G401.6 (cell line): ENCODE measurements around the gene KSR2.
"Not testable (repeated sequence)": the region's sequence is repeated elsewhere in the genome, so short reads cannot be mapped to it uniquely, and the experiment has no call there.

Experiments used
- FAIRE-seq: peaks from 2 replicates; lab custom pipeline; 2012; peaks lifted over from hg19 to GRCh38; lab: Jason Lieb, UNC

The KSR2 gene

DNA sequence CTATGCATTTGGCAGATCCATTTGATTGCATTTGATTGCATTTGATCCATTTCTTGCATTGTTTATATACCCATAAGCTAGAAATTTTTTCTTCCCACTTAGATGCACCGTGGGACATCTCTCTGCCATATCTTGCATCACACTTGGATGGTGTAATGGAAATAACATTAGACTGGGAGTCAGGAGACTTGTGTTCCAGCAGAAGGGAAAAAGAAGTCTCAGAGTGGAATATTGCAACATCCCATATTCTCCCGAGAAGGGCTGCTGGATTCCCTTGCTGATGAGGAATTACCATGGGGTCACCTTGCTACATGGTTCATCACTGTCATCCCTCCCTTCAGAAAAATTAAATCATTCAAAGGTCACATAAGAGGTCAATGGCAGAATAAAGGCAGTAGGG lies 78.1 kb downstream of the KSR2 start:
- no peak for FAIRE-seq

DNA sequence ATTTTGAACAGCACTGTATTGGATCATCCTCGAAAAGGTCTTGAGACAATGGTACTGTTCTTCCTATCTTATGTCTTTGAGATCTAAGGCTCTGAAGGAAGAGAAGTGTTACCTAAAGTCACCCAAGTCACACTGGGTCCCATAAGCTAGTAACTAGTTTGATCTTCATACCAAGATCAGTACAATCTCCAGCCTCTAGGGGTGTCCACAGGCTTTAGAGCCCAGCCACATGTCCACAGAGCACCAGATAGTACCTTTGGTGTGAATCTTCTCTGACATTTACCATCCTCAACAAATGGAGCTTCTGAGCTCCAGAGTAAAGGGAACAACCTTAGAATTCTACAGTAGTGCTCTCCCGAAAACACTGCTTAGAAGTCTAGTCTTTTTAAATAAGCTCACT lies 78.7 kb downstream of the KSR2 start:
- FAIRE-seq: no peak

DNA sequence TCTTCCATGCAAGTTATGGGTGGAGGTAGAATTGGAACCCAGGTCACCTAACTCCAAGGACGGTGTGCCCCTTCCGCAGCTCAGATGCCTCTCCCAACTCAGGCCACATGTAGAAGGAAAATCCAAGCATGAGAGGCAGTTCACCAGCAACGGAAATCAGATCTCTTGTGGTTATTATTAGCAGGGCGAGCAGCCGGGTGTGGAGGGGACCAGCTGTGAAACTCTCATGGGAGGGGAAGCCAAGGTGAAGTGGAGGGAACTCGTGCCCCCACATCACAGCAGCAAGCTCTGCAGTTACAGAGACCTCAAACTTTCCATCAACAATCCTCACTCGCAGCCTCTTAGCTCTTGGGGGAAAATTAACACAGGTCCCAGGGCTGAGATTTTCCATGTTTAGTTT lies 79.7 kb downstream of the KSR2 start:
- no peak for FAIRE-seq

DNA sequence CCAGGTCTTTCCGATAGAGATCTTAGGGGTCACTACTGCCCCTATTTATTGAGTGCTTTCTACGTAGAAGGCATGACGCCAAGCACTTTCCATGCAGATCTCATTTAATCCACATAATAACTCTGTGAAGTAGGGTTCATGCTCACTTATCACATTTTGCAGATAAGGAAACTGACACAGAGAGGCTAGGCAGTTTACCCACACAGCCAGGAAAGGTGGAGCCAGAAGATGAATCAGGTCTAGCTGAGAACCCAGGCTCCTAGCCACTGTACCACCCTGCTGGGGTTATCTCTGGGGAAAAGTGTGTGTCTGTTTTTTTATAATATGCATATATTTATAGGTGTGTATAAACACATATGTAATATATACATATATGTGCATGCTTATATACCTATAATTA lies 83.6 kb downstream of the KSR2 start:
- FAIRE-seq: no peak

DNA sequence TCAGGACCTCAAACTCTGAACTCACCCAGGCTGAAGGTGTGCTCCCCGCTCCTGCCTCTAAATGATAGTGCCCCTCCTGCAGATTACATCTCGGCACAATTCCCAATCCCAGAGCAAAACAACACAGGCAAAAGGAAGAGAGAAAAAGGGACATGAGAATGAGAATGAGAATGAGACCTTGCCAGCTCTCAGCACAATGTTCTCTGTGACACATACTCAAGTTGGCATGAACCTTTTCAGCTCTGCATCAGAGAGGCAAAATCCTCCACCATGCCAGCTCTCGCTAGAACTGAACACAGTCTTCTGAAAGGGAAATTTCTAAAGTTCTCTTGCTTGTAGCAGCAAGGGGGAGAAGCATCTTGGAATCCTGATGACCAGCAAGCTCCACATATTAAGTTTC lies 84.6 kb downstream of the KSR2 start:
- no peak for FAIRE-seq

DNA sequence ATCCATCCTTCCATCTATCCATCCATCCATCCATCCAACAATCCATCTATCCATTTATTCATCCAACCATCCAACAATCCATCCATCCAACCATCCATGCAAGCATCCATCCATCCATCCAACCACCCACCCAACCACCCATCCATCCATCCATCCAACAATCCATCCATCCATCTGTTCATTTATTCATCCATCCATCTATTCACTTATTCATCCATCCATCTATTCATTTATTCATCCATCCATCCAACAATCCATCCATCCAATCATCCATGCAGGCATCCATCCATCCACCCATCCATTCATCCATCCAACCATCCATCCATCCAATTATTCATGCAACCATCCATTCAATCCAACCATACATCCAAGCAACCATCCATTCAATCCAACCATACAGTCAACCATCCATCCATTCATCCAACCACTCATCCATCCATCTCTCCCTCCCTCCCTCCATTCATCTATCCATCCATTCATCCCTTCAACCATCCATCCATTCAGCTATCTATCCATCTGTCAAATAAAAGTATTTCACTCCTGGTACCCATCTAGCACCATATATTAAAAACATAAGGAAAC lies 86.1 kb downstream of the KSR2 start:
- FAIRE-seq: no peak

DNA sequence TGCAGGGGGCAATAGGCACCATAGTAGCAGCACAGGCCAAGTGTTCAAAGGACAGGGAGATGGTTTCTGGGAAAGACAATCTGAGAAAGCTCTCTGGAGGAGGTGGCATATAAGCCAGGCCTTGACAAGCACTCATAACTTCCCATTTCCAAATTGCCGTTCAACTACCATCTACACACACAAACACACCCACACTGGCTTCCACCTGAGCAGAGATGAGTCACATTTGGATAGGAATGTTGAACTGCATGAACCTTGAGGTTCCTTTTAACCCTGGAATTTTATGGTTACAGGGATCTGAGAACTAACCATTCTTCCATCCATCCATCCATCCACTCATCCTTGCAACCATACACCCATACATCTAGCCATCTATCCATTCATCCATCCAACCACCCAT lies 86.6 kb downstream of the KSR2 start:
- FAIRE-seq: no peak

DNA sequence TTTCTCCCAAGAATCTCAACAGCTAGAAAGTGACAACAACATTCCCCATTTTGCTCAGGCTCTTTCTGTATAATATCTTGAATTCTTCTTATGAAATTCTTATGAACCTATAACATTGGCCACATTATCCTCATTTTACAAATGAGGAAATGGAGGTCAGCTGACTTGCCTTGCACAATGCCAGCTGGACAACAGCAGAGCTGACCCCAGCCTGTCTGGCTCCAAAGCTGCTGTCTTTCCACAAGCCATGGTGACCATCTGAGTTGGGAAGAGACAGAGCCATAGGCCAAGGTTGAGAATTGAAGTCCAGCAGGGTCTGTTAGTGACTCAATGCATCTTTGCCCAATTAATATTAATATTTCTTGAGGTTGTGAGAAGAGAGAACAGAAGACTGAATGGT lies 87.3 kb downstream of the KSR2 start:
- FAIRE-seq: no peak

DNA sequence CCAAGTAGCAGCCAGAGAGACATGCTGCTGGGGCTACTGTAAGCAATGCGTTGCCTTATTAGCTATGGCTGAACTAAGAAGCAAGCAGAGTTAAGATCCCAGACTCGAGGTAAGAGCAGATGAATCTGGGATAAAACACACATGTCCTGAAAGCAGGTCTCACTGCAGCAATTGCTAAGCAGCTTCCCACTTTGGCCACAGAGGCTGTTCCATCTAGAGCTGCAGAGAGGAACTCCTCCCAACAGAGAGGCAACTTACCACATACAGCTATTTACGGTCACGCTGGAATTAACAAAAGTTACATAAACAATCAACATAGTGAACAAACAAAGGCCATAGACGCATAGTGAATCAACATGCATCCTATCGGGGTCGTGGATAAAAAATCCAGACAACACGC lies 90.2 kb downstream of the KSR2 start:
- FAIRE-seq: no peak

DNA sequence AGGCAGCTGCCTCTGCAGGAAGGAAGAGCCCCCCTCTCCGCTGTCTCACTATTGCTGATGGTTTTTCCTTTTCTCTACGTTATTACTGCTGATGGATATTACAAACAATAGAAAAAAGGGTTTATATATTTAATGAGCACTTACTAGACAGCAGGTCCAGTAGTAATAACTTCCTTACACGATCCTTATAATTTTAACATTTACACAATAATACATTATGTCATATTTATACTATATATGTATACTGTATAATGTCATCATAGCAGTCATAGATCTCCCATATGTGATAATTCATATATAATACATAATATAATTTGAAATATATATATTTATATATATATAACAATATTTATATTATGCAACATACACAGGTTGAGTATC lies 92.4 kb downstream of the KSR2 start:
- no peak for FAIRE-seq

DNA sequence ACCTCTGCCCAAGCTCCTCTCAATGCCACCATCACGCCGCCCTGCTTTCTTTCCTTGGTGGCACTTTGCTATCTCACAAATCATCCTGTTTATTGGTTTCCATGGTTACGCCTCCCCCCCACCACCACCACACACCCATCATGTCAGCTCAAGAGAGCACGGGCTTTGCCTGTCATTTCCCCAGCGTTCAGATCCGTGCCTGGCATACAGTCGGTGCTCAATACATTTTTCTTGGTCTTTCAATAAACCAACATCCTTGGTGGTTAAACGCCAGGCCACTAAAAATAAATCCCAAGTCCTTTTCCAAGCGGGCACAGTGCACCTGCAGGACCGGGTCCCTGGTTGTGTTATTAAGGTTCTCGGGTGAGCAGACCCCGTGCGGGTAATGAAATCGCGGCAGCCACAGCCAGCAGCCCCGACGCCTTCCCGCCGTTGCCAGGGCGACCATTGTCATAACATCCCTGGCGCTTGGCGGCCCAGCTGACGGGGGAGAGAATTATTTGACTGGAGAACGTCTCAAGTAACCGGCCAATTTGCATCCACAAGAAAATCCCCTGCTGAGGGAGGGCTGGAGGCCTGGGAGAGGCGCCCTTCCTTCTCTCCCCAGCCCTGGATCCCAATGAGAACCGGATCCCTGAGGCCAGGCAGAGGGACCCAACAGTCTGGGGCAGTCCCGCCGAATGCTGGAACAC lies 92.9 kb downstream of the KSR2 start:
- no peak for FAIRE-seq

DNA sequence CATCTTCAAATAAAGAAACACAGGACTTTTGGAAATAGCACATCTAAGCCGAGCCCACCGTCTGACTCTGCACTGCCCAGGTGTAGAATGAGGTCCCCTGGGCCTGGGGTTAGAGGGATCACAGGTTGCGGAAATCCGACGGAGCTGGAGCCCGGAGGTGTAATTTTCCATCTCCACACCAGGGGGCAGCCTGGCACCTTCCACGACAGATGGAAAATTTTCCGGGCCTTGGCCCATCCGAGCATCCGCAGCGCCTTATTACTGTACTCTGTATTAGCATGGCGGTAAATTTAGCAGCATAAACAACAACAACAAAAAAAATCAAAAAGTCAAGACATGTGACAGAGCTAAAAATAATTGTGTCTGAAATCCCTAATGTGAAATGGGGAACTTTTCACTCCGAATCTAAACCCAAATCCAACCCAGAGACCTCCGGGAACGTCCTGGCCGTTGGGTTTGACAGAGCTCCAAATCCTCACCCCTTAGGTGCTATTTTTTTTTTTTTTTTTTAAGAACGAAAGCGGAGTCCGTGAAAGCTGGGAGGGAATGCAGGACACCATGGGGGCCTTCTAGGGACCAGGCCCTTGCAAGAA lies 93.9 kb downstream of the KSR2 start:
- peak; percentile 87 for FAIRE-seq

DNA sequence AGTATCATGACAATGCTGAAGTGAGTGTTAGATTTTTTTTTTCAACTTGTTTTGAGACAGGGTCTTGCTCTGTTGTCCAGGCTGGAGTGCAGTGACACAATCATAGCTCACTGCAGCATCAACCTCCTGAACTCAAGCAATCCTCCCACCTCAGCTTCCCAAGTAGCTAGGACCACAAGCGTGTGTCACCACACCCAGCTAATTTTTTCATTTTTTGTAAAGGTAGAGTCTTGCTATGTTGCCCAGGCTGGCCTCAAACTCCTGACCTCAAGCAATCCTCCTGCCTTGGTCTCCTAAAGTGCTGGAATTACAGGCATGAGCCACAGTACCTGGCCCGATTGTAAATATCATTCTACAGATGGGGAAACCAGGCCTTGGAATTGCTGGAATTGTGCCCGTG lies 94.6 kb downstream of the KSR2 start:
- not testable (repeated sequence) for FAIRE-seq

DNA sequence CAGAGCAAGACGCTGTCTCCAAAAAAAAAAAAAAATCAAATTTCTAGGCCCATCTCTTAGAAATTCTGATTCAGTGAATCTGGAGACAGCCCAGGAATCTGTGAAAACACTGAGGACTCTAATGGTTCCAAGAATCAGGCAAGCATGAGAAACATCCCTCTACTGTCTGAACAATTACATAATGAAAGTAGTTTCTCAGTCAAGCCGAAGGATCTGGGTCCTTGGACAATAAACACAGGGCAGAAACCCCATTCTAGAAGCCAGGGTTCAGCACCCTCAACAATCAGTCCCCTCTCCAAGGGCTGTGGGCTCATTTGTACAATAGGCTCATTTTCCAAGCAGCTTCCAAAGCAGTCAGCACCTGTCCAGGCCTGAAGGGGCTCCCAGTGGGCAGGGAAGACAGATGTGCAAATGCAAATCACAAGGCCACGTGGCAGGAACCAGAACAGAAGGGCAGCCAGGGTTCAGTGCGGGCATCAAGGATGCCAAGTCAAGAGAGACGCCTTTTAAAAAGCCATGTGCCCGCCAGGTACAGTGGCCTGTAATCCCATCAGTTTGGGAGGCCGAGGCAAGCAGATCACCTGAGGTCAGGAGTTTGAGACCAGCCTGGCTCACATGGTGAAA lies 96.1 kb downstream of the KSR2 start:
- no peak for FAIRE-seq

DNA sequence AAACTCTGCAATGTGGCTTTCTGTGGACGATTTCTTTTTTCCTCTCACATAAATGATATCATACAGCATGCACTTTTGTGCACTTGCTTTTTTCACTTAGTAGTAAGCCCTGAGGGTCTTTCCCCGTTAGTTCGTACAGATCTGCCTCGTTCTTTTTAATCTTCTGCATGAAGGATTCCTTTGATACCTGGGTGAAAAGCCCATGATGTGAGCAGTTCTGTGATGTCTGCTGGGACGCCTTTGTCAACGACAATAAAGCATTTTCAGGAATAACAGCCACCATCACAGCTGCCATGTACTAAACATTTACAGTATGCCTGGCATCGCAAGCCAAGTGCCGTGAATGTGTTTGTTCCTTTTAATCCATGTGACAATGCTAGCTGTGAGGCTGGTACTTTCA lies 99.2 kb downstream of the KSR2 start:
- no peak for FAIRE-seq

DNA sequence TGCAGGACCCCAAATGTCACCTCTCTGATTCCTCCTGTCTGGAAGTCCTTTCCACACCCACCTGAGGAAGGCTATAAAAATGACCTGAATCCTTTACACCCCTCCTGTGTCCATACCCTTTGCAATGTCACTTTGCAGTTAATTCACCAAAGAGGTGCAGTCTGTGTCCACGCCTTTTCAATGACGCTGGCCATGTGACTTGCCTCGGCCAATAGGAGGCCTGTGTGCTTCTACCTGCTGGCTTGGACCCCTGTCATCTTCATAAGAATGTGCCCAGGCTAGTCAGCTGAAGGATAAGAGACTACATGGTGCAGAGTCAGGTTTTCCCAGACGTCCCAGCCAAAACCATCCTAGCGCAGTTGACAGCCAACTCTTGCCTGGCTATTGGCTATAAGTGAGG lies 101.4 kb downstream of the KSR2 start:
- no peak for FAIRE-seq

DNA sequence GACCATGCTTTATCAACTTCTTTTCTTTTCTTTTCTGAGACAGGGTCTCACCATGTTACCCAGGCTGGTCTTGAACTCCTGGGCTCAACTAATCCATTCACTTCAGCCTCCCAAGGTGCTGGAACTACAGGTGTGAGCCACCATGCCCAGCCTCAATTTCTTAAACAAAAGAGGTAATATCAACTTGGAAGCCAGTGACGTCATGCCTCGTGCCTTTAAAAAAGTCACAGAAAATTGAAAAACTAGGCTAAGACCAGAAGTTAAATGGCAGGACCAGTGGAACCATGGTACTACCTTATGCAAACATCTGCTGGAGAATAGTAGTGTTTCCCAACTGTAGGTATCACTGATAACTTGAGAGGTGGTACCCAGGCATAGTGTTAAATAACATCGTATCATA lies 103.3 kb downstream of the KSR2 start:
- FAIRE-seq: no peak

DNA sequence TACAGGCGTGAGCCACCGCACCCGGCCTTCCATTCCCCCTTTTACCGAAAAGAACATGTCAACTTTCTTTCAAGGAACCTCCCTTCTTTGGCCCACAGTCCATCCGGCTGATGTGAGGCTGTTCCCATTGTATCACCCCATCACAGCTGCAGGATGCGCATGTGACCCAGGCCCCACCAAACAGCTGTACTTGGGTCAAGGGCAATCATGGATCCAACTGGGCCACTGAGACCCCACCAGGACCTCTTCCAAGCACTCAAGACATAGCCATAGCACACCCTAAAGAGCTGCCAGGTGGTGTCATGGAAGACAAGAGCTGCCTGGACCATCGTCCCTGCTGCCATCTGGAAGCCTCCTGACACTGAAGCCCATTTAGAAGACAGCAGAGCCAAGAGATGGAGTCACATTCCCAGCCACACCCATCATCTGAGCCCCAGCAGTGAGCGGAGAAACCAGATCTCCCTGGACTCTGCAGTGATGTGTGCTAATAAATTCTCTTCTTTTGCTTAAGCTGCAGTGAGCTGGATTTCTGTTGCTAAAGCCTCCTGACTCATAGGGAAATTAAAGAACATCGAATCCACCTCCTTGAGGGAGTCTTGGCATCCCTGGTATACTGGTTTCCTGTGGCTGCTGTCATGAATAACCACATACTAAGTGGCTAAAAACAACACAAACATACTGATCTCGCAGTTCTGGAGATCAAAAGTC lies 105.6 kb downstream of the KSR2 start:
- FAIRE-seq: no peak

DNA sequence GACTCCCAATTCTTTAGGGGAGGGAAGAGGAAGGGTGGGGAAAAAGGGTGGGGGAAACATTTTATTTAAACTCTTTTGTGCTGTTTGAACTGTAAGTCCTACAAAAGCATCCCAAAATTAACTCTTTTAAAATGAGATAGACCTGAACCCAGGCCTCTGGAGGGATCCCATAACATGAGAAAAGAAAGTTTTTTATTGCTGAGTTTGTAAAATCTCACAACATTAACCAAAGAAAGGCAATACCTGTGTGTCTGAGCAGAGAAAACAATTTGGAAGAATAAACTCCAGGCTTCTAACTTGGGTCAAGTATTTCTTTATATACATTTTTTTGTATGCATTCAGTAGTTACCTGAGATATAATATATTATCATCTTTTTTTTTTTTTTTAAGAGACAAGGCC lies 107.1 kb downstream of the KSR2 start:
- no peak for FAIRE-seq

DNA sequence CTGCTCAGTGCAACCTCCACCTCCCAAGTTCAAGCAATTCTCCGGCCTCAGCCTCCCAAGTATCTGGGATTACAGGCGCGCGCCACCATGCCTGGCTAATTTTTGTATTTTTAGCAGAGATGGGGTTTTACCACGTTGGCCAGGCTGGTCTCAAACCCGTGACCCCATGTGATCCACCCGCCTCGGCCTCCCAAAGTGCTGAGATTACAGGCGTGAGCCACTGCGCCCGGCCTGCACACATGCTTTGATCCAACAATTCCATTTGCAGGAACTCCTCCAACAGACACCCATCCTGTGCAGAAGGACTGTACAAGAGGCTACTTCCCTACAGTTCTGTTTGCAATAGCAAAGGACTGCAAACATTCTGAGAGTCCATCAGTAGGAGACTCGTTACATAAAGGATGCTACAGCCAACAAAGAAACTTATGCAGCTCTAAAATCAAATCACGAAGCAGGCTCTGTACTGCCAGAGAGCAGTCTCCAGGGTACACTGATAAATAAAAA lies 108.0 kb downstream of the KSR2 start:
- FAIRE-seq: not testable (repeated sequence)

DNA sequence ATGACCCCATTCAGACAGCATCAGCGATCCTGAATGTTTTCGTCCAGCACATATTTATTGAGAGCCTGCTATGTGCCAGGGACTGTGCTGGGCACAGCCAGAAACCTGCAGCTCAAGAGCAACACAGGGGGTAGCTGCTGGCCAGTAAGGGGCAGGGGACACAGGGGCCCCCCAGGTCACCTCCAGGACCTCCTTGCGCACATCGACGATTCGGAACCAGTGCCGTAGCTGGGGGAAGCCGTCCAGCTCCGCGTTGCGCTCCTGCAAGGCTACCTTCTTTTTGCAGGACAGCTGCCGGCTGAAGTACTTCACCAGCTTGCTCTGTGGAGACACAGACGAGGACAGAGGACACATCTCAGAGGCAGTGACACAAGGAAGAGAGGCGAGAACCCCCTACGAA lies 108.7 kb downstream of the KSR2 start:
- FAIRE-seq: no peak

DNA sequence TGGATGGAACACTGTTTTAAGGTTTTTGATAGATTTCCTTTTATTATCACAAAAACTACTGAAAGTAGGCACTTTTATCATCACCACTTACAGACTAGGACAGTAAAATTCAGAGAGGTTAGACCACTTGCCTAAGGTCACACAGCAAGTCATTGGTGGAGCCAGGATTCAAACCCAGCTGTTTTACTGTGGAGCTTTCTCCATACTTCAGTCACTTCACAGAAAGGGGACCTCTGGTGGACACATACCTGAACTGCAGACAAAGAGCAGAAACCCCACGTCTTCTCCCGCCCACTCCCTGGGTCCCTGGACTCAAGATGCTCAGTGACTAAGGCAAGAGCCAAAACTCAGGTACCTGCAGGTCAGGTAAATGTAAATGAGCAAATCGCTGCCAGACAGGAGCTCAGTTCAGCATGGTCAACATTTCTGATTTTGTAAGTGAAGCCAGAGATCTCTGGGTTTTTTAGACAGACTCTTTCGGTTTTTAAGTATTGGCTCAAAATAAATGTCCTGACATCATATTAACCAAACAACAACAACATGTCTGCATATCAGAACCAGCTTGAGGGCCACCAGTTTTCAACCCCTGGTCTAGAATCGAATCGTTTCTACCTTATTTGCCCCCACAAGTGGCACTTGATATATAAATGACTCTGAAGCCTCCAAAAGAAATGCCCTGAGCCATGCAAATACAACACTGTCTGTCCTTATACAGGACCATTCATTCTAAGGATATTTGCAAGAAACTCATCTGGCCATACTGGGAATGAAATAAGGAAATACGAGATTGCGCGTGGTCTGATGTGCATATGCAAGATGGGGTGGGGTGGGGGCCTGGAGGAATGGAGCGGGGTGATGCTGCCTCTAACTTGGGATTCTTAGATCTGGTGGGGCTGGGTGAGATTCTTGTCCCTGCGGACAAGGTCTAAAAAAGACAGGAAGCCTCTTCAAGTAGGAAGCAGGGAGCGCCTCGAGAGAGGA lies 110.9 kb downstream of the KSR2 start:
- no peak for FAIRE-seq
